Nucleus accumbens (tissue), 56 donors: ENCODE measurements around the gene SMYD5.

Experiments
- DNase-seq, 56 donors: peaks; one replicate each; lab custom pipeline; 2025; lab: John Stamatoyannopoulos, UW

SMYD5 gene

DNA sequence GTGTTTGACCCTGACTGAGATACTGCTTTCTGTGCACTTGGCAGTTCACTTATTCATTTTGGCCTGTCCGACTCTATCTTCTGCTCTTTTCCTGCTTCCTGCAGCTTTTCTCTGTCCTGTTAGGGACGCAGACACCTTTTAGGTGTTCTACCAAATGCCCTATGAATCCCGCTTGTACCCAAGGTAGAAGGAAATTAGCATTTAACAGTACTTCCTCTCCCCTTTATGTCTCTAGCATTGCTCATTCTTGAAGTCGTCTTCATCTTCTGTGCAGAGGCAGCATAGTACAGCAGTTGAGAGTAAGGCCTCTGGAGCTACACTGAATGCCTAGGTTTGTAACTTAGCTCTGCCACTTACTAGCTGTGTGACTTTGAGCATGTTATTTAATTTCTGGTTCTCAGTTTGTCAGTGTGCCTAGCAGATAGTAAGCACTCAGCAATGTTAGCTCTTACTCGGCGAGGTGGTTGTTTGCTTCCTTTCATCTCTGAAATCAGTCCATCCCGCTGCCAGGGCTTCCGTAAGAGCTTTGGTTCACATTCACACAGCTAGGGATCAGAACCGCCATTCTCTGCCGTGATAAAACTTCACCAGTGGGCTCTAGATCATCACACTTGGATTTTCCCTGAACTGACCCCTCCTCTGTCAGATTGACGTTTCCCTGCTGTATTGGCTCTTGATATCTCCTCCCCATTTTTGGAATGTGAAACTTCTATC is 21.4 kb downstream of the SMYD5 start:
- no peak for DNase-seq

DNA sequence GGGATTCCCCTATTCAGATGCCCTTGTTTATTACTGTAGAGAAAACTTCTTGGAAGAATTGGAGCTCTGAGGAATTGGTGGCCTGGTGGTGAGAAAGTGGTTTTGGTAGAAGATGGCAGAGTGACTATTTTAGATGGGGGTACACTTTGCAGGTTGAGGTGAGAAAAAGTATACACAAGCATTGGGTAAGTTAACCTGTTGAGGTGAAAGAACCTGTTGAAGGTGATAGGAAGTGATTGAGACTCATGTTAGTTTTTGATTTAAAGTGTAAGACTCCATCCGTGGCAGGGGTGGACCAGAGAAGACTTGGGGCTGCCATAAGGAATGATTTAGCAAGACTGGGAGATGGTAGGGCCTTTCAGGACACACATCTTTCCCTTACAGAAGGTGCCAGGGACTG is 23.1 kb downstream of the SMYD5 start:
- no peak for DNase-seq

DNA sequence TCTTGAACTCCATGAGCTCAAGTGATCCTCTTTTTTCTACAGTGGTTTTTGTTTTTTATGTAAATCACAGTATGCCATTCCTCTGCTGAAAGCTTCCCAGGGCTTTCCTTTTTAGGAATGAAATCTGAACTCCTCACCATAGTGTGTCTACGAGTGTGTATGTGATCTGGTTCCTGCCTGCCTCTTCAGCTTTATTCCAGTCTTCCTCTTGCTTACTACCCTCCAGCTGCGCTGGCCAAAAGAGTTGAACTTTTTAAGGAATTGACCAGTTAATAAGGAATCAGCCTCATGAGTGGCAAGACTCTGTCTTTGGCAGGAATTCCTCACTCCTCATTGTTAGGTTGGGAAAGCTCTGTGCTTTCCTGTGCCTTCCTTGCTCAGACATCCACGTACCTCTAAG is 24.1 kb downstream of the SMYD5 start:
- DNase-seq = no peak

DNA sequence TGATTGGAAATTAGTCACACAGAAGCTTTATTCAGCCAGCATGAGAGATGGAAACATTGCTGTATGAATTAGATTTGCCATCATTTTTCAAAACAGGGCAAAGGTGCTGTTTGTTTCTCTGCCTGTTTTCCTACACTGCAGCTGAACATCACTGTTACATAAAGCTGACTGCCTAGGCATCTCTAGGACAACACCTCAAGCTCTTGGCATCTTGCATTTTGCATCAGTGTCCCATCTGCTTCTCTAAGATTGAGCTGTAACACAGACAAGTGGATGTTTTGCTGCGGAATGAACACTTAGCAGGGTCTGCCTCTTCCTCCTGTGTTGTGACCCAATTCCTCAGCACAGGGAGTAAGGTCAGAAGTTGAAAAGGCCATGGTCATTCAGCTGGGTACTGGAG is 24.9 kb downstream of the SMYD5 start:
- DNase-seq = no peak

DNA sequence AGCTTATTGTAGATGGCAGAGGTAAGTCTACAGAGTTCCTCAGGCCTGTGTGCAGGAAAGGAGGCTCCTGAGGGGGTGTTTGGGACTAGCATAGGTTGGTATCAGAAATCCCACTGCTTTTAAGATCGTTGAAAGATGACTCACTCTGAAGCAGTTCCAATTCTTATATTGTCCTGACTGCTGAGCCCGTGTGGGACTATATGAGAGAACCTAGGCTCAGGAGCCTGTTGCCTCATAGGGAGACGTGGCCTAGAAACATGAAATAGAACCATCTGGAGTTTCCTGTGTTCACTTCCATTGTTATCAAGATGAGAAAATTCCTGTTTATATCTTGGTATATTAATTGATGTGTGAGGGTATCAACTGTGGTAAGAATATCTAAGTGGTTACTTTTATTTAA is 25.7 kb downstream of the SMYD5 start:
- DNase-seq = no peak

DNA sequence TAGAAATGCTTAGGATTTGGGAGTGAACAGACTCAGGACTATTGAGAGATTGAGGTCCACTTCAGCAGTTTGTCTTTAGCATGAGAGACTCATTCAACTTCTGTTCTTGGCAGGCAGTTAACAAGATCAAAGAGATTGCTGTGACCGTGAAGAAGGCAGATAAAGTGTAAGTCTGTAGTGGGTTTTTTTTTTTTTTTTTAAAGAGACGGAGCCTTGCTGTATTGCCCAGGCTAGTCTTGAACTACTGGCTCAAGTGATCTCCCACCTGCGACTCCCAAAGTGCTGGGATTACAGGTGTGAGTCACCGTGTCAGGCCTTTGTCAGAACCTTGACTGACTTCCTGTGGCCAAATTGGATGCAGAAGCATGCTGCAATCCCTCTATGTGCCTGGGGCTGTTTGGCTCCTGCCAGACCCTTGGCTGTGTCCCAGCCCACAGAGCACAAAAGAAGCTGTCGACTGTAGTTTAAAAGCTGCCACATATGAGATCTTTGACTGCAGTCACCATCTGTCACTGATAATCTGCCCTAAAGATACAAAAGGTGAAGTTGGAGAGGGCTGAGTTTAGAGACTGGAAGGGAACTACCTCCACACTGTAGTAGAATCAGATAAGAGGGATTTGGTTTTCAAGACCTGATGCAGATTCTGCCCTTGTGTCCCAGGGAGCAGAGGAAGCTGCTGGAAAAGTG is 30.0 kb downstream of the SMYD5 start:
- DNase-seq = peak in 1 of 56 donors; percentile 2

DNA sequence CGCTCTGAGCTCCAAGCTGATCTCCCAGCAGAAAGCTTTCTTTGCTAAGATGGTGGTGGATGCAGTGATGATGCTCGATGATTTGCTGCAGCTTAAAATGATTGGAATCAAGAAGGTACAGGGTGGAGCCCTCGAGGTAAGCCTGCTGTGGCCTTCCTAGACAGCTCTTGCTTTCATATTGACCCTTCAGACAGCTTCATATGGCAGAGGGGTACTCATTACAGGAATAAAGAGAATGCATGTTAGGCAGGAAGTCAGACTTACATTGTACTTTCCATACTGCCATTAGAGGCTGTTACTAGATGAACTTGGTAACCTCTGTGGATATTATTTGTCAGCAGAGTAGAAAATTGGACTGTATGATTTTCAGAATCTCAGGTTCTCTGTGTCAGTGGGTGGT is 30.5 kb downstream of the SMYD5 start:
- no peak for DNase-seq

DNA sequence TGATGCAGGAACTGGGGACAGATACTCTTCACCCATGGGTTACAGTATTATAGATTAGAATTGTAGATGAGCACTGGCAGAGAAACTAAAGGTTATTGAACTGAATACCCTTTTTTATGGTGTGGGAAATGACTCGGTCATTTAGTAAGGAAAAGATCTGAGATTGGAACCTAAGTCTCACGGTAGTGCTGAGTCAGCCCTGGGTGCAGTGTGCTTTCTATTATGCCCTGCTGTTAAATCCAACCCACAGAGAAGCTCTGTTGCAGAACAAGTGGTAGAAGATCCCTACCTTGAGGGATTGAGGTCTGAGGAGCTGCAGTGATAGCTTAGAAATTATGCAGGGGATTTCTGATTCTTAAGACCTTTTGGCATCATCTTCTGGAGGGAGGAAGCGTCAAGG is 32.8 kb downstream of the SMYD5 start:
- DNase-seq = peak in 1 of 56 donors; percentile 28

DNA sequence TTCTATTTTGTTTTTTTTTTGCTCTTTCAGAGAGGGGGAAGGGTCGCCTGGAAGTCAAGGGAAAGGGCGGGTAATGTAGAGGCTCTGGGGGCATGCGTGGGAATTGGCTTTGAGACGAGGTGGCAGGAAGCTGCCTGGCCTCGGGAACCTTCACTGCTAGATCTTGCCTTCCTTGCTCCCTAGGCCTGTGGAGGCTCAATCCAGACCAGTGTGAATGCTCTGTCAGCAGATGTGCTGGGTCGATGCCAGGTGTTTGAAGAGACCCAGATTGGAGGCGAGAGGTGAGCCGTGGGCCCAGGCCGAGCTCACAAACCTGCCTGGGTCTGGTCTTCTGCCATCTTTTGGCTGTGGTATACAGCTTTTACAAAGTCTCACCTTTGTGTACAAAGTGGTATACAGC is 35.6 kb downstream of the SMYD5 start:
- no peak for DNase-seq

DNA sequence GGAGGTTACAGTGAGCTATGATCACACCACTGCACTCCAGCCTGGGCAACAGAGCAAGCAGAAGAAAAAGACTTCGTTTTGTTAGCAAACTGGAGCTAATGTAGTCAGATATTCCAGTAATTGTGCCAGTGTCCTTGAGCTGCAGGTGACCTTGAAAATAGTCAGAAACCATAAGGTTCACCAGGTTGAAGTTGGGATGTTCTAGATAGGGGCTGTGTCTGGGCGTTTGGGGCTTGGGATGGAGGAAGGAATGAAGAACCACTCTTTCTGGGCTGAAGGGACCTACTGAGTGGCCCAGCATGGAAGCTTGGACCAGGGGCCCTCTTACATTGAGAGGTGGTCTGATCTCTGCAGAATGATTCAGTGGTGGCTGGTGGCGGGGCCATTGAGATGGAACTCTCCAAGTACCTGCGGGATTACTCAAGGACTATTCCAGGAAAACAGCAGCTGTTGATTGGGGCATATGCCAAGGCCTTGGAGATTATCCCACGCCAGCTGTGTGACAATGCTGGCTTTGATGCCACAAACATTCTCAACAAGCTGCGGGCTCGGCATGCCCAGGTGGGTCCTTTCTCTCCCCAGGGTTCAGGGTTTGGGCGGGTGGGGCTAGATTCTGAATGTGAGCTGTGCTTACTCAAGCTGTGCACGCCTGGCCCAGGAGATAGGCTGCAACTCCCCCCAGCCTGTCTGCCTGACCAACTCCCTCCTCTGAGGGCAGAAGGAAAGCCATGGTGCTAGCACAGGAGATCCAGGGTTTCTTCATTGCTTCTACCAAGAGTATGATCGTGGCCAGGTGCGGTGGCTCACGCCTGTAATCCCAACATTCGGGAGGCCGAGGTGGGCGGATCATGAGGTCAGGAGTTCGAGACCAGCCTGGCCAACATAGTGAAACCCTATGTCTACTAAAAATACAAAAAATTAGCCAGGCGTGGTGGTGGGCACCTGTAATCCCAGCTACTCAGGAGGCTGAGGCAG is 37.1 kb downstream of the SMYD5 start:
- DNase-seq = no peak

DNA sequence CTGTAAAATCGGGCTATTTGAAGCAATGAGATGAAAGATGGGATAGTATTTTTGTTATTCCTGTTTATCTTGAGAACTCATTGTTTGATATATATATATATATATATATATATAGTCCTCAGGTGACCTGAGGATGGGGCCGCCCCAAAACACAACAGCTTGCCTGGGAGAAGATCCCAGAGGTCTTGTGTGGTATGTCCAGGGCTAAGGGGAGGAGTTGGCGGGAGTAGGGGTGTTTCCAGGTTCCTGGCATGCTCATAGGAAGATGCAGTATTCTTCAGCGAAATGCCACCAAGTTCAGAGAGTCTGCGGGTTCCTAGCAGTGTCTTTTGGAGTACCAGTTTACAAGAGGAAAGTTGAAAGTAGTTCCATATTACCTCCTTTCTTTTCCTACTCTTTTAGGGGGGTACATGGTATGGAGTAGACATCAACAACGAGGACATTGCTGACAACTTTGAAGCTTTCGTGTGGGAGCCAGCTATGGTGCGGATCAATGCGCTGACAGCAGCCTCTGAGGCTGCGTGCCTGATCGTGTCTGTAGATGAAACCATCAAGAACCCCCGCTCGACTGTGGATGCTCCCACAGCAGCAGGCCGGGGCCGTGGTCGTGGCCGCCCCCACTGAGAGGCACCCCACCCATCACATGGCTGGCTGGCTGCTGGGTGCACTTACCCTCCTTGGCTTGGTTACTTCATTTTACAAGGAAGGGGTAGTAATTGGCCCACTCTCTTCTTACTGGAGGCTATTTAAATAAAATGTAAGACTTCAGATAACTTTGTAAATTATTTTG is 38.4 kb downstream of the SMYD5 start:
- no peak for DNase-seq

DNA sequence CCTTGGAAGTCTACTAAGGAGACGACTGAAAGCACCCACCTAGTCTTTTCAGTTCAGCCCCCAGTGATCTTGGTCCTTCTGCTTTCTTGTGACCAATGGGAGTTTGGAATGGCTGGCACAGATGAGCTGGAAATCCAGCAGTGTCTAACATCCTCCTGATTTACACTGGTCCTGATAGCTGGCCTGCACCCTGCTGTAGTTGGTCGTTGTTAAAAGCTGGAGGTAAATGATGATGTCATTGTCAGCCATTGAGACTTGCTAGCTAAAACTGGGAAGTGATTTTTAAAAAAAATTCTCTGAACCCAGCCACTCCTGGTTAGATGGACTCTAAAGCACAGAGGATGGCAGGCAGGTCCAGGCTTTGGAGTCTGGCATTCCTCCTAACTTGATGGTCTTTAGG is 39.4 kb downstream of the SMYD5 start:
- no peak for DNase-seq

DNA sequence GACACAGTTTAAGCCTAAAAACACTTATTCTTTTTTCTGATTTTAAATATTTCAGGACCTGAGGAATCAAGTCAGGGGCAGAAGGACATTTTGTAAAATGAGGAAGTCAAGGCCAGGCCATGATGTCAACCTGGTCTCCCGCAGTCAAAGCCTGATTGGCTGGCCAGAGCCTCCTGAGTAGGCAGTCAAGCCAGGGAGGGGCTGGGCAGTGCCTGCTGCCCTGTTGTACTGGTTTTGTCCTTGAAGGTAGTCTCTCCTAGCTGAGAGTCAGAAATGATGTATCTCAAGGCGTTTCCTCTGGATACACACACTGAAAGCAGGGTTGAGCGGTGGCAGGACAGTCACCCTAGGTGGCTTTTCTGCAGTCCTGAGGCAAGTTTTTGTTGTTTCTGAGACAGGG is 39.9 kb downstream of the SMYD5 start:
- DNase-seq = no peak

DNA sequence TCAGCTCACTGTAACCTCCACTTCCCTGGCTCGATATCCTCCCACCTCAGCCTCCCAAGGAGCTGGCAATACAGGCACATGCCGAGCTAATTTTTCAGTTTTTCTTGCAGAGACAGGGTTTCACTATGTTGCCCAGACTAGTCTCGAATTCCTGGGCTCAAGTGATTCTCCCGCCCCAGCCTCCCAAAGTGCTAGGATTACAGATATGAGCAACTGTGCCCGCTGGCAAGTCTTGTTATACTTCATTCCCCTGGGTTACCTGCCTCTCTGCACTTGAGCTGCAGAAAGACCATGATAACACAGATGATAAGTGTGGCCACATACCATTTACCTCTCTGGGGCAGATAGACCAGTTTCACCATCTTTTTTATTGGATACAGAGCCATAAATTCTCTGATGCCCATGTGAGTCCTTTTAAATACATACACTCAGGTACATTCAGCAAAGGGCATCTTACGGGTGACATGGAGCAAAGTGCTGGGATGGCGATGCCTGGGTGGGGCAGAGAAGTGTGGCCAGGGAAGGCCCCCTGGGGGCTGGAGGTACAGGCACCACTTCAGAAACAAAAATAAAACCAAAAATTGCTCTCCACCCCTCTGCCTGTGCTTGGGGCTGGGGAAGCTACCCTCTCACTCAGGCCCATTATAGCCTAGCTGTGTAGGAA is 40.4 kb downstream of the SMYD5 start:
- no peak for DNase-seq

DNA sequence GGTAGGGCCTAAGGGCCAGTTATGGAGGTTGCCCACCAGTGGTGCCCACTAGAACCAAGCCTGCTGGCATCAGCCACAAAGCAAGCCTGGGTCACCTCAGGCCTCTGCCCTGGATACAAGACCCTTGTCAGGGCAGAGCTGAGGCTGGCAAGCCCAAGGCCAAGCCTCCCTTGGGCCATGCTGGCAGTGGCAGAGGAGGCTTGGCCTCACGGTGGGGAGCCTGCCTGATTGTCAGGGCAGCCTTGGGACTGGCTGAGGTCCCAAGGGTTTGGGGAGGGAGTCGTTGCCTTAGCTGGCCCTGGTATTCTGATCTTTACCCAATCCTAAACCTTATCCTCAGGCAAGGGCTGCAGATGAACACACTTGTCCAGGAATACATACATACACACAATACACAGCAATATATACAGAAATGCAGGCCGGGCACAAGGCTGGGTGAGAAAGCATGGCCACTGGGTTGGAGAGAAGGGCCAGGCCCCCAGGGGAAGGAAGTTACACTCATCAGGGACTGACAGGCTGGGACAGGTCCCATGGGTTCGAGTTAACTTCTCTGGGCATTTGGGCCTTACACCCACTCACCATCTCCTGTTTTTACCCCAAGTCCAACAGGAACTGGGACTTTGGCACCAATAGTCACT is 41.1 kb downstream of the SMYD5 start:
- no peak for DNase-seq

DNA sequence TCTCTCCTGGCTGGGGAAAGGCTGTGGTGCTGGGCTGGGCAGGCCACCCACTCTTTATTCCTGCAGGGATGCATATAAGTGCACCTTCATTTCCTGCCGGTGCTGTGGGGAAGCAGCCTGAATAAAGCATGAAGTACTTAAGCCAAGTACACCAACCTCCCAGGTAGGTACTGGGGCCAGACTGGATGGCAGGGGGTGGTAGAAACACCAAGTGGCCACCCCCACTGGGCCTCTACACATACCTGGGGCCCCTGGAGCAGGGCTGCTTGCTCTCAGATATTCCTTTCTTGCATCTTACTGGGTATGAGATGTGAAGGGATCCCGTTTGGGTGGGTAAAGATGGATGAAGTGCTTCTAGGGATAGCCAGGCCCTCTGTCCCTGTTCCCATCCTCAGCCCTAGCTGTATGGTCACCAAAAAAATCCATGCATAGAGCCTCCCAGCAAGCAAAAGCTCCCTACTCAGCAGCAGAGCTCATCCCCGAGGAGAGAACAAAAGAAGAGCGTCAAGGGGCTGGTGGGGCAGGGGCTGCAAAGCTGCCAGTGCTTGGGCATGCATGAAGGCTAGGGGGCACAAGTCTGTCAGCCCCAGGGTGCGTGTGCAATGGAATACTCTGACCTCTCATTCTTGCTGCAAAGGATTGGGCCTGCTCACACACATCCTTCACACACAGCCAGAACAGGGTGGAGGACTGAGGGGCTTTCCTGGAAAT is 42.0 kb downstream of the SMYD5 start:
- DNase-seq = no peak

DNA sequence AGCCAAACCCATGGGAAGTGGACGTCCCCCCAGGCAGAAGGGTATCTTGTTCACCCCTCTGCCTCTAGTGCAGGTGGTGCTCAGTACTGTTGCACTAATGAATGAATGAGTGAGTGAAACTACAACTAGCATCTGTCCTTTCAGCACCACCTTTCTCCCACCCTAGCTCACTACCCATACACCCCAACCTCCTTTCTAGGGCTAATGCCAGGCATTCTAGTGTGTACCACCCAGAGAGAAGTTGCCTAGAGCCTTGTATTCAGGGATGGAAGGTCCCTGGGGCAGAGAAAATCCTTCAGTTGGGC is 42.5 kb downstream of the SMYD5 start:
- DNase-seq = no peak

DNA sequence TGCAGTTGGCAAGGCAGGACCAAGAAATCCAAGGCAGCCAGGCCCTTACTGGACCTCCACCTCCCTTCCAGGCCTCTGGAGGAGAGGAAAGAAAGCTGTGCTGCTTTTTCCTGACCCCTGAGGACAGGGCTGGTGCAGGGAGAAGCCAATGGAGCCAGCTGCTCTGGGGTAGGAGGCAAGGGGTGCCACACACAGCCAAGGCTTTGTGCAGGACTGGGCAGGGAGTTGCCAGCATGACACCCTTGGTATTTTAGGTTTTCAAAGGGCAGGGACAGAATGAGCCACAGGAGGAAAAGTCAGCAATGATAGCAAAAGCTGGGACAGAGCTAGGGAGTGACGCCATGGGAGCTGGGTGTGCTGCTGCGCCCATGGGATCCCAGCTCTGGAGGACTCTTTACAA is 43.0 kb downstream of the SMYD5 start:
- no peak for DNase-seq
